Glomerular visceral epithelial cell (primary cell): ENCODE results near the gene PAEP.

Experiments used
- DNase-seq: peaks from one replicate; pipeline ENCODE4 v3.0.0-alpha.2; 2016; ENCODE audit errors: extremely low spot score

The PAEP gene

DNA sequence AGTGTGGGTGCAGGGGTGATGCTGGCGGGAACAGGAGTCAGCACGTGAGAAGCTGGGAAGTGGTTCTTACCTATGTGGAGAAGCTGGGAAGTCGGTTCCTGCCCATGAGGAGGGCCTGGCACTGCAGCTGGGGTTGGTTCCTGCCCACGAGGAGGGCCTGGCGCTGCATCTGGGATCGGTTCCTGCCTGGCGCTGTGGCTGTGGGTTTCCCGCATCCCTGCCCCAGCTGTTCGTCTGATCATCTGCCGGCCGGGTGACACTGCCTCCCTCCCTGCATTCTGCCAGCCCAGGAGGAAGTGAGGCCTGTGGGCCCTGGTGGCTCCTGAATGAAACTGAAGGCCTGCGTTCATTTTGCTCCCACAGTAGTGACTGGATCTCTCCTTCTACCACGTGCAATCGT, 10.5 kb upstream of the PAEP start:
- no peak for DNase-seq

GRCh38 chr9:135551456-135551855, 10.1 kb upstream of the PAEP start:
- no peak for DNase-seq

GRCh38 chr9:135552021-135552697, 9.4 kb upstream of the PAEP start:
- no peak for DNase-seq

DNA sequence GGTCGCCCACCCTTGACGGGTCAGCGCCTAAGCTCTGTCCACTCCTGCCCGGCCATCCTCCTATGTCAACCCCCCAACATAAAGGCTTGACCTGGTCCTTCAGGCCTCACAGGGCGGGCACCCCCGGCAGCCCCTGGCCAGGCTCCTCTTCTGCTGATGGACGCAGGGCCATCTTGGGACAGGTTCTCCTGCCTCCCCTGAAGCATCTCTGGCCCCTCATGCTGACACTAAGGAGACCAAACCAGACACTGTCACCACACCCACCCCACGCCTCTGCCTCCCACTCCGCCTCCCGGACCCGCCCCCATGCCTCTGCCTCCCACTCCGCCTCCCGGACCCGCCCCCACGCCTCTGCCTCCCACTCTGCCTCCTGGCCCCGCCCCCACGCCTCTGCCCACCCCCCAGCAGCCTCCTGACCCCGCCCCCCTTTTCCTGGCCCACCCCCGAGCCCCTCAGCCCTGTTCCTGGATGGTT, 8.8 kb upstream of the PAEP start:
- no peak for DNase-seq

GRCh38 chr9:135554718-135555117, 6.8 kb upstream of the PAEP start:
- DNase-seq, result no peak

- DNase-seq, result no peak
Measured at GRCh38 chr9:135555203-135555602, 6.4 kb upstream of the PAEP start.

GRCh38 chr9:135555910-135556309, 5.6 kb upstream of the PAEP start:
- no peak for DNase-seq

- DNase-seq, result no peak
Measured at GRCh38 chr9:135559606-135560005, 1.9 kb upstream of the PAEP start.

- no peak for DNase-seq
Measured at GRCh38 chr9:135562235-135562745, 734 bp downstream of the PAEP start.

- DNase-seq, result no peak
Measured at GRCh38 chr9:135563039-135563476, 1.5 kb downstream of the PAEP start.

DNA sequence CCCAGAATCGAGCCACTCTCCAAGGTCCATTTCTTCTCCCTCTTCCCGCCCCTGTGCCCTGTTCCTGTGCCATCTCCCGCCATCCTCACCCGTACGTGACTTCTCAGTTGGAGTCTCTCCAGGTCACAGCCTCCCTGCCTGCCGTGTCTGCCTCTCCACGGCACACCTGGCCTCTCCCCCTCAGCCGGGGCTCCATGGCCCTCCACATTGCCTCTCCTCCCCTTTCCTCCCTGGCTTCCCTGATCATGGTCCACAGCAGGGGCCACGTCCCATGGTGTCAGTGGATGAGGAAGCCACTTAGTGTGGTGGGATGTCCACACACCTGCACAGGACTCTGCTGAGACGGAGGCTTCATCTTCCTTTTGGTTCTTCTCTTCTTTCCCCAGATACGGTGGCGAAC, 2.3 kb downstream of the PAEP start:
- no peak for DNase-seq

- DNase-seq, result no peak
Measured at GRCh38 chr9:135565141-135565628, 3.6 kb downstream of the PAEP start.

- no peak for DNase-seq
Measured at GRCh38 chr9:135565636-135566035, 4.1 kb downstream of the PAEP start.

DNA sequence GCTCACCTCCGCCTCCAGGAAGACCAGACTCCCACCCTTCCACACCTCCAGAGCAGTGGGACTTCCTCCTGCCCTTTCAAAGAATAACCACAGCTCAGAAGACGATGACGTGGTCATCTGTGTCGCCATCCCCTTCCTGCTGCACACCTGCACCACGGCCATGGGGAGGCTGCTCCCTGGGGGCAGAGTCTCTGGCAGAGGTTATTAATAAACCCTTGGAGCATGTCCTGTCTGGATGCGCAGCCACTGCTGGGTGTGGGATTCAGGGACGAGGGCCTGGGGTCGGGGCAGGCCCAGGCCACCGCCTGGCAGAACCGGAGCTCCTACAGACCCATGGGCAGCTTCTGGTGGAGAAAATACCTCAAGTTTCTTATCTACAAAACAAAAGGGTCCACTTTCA, 5.0 kb downstream of the PAEP start:
- DNase-seq, result no peak

- DNase-seq, result no peak
Measured at GRCh38 chr9:135567311-135567710, 5.8 kb downstream of the PAEP start.

- DNase-seq, result no peak
Measured at GRCh38 chr9:135568026-135568425, 6.5 kb downstream of the PAEP start.

DNA sequence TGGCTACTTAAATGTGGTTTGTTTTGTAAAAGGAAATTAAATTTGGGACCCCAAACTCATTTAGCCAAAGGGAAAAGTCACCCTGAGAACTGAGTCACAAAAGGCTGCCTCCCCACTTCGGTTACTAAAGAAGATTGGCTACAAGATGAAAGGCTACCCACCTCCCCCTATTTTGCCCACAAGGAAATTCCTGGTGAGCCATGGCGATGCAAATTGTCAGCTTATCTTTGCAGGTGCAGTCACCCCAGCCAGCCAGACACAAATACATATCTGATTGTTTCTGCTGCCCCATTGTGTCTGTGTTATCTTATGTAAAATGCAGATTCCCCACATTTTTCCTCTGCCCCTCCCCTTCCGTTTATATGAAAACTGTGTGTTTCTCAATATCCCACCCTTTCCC, 8.9 kb downstream of the PAEP start:
- DNase-seq, result no peak

- no peak for DNase-seq
Measured at GRCh38 chr9:135572233-135572632, 10.7 kb downstream of the PAEP start.

GRCh38 chr9:135573124-135573523, 11.6 kb downstream of the PAEP start:
- DNase-seq, result no peak

GRCh38 chr9:135574331-135574730, 12.8 kb downstream of the PAEP start:
- no peak for DNase-seq

DNA sequence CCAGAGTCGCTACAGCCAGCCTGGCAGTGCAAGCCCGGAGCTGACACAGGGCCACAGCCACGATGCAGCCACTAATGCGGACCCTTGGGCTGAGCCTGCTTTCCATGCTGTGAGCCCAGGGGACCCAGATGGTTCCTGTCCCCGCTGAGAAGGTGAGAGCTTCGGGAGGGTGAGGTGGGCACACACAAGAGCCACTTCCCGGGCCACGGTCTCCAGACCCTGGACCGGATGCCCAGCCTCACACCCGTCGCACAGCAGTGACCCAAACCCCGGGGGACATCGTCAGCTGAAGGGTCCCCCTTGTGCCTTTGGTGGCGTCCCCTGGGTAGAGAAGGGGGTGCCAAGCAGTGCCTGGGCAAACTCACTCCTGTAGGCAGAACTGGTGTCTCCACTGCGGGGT, 13.4 kb downstream of the PAEP start:
- DNase-seq, result no peak

DNA sequence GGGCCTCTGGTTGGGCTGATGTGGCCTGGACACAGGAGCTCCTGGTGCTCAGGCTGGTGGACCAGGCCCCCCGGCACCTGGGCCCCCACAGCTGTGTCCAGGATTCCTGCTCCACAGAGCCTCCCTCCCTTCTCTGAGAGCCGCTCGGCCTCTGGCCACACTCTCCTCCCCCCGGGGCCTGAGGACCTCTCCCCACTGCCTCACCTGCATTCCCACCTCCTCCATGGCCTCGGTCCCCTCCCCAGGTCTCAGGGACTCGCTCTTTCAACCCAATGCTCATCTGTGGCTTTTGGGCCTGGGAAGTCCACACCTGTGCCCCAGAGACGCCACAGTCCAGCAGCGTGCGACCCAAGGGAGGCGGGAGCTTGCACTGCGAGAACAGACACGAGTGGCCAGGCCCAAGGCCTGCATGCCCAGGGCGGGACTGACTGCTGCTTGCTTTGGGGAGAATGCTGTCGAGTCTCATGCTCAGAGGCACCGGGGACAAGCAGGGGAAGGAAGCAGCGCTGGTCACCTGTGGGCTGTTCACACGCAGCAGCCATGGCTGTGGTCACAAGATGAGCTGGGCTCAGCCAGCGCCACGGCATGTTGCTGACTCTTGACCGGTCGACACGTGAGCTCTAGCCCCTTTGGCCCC, 14.6 kb downstream of the PAEP start:
- no peak for DNase-seq

DNA sequence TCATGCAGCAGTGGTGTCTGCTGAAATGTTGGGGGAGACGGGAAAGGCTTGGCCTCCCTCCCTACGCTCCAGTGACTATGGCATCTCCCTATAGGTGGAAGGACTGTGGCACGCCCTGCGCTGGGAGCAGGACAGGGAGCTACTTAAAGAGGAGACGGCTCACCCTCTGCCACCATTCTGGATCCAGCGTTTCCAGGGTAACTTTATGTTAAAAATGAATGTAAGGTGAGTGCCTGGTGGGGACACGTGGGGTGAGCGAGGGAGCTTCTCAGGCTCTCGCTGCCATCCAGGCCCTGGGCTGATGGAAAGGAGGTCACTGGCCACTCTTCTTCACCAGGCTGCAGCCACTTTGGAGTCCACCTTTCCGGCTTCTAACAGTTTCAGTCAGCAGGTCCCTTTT, 15.7 kb downstream of the PAEP start:
- no peak for DNase-seq
